ENCODE measurements around the gene PPIA. TPM values are rescaled to one million over a fixed set of nuclear protein-coding genes. Genes with fewer than 3 reads are reported as not detected.

The PPIA gene
- total RNA-seq, 1 experiment from 2014 or later, result 2,409 TPM

GRCh38 chr7:44764081-44764480 lies 32.4 kb upstream of the PPIA start:
- Histone ChIP-seq H2BK120ac (ENCODE audit: low read depth, low read length, poor library complexity, severe bottlenecking) (no peak overlapping the region), H2BK20ac (ENCODE audit: low read depth, low read length, poor library complexity, severe bottlenecking) (no peak overlapping the region), H3K23ac (ENCODE audit: insufficient read length, low read depth, low read length) (no peak overlapping the region), H3K79me1 (ENCODE audit: insufficient read depth, low read depth, low read length, poor library complexity, severe bottlenecking) (no peaks in the 10 kb centered on the region), H4K5ac (ENCODE audit: insufficient read length, low read depth, low read length) (no peak overlapping the region), H2BK5ac (ENCODE audit: insufficient read length, low read length) (no peak overlapping the region), H3K4ac (ENCODE audit: low read depth, low read length) (no peak overlapping the region), H3K4me1 (ENCODE audit: insufficient read depth, low read length) (no peaks in the 10 kb centered on the region), H3K14ac (ENCODE audit: insufficient read depth, low read length) (no peak overlapping the region), H3K18ac (ENCODE audit: insufficient read length, low read depth, low read length) (no peak overlapping the region), H2AK5ac (ENCODE audit: insufficient read length, low read length) (no peak overlapping the region), H2BK15ac (ENCODE audit: low read depth, low read length) (no peak overlapping the region), H3K27ac (ENCODE audit: insufficient read length, low read depth, low read length) (no peak overlapping the region), H3K9ac (ENCODE audit: extremely low read depth, insufficient read length, low read length) (no peak overlapping the region), H4K91ac (ENCODE audit: insufficient read length, low read depth, low read length) (no peak overlapping the region), H4K8ac (replicated peaks; ENCODE audit: insufficient read length, low read depth, low read length) (no peak overlapping the region), H3K79me2 (ENCODE audit: insufficient read depth, low read length) (no peaks in the 10 kb centered on the region), H3K23me2 (ENCODE audit: insufficient read length, low read depth, low read length, poor library complexity, severe bottlenecking) (no peaks in the 10 kb centered on the region), H4K20me1 (ENCODE audit: control insufficient read depth, insufficient read depth, insufficient read length) (no peaks in the 10 kb centered on the region), H3K4me2 (ENCODE audit: insufficient read depth, insufficient read length, low read length) (no peak overlapping the region), H3T11ph (ENCODE audit: low read length) (no peak overlapping the region), H2AFZ (ENCODE audit: low read length) (no peak overlapping the region), H2BK12ac (ENCODE audit: insufficient read length, low read depth, low read length) (no peak overlapping the region), H3K9me3 (ENCODE audit: control insufficient read depth, low read depth, low read length) (no peaks in the 10 kb centered on the region), H3K56ac (ENCODE audit: insufficient read length, low read depth, low read length) (no peak overlapping the region), H3K27me3 (ENCODE audit: insufficient read depth, low read length) (no peaks in the 10 kb centered on the region)
- WGBS (ENCODE audit: extremely low coverage, insufficient read length, low lambda C conversion rate), result no CpG with 5 or more reads among the region's 6 CpGs
- DNase-seq, result no peak
- Mint-ChIP-seq H3K27ac (no peak overlapping the region), H3K9me3 (no peaks in the 10 kb centered on the region), H3K4me3 (no peak overlapping the region), H3K4me1 (peaks cover 5 to 15% of the 10 kb centered on the region in 2 experiments), H3K27me3 (ENCODE audit: low read depth) (no peaks in the 10 kb centered on the region), H3K36me3 (ENCODE audit: insufficient read depth in 1 of 3, low read depth in 3 of 3) (peaks cover 43 to 86% (median 83%) of the 10 kb centered on the region in 3 experiments; a peak in 6 of 7 replicates)
- TF ChIP-seq CTCF (conservative IDR thresholded peaks at IDR 0.05), result no peak

Measured in H9 (cell line).